PFSK-1 (cell line): ENCODE results near the gene RABEP2.

Experiments used
- POLR2AphosphoS5 ChIP-seq: IDR thresholded peaks from 2 replicates; pipeline ENCODE4 v1.6.1; 2012; ENCODE audit warnings: low read depth, mild to moderate bottlenecking, control low read depth, low read length, moderate library complexity
- TAF1 ChIP-seq: IDR thresholded peaks from 2 replicates; pipeline ENCODE4 v1.6.1; 2012; ENCODE audit warnings: low read length, control low read depth, borderline replicate concordance; ENCODE audit not compliant: insufficient read depth
- TF ChIP-seq, protein P1 (sequence below), 2 experiments: IDR thresholded peaks; 2 replicates each; pipeline versions ENCODE4 v1.6.1 to v1.8.0; 2011 to 2012; ENCODE audit warnings: low read depth in 2 of 2, low read length in 2 of 2, control low read depth in 1 of 2, inconsistent platforms in 1 of 2, mild to moderate bottlenecking in 1 of 2, moderate library complexity in 1 of 2; ENCODE audit not compliant: insufficient read depth in 1 of 2

GRCh38 chr16:28898942-28899341 lies 26.1 kb downstream of the RABEP2 start:
- TF ChIP-seq TAF1 (no peak), POLR2AphosphoS5 (no peak)
- TF ChIP-seq, protein P1, sequence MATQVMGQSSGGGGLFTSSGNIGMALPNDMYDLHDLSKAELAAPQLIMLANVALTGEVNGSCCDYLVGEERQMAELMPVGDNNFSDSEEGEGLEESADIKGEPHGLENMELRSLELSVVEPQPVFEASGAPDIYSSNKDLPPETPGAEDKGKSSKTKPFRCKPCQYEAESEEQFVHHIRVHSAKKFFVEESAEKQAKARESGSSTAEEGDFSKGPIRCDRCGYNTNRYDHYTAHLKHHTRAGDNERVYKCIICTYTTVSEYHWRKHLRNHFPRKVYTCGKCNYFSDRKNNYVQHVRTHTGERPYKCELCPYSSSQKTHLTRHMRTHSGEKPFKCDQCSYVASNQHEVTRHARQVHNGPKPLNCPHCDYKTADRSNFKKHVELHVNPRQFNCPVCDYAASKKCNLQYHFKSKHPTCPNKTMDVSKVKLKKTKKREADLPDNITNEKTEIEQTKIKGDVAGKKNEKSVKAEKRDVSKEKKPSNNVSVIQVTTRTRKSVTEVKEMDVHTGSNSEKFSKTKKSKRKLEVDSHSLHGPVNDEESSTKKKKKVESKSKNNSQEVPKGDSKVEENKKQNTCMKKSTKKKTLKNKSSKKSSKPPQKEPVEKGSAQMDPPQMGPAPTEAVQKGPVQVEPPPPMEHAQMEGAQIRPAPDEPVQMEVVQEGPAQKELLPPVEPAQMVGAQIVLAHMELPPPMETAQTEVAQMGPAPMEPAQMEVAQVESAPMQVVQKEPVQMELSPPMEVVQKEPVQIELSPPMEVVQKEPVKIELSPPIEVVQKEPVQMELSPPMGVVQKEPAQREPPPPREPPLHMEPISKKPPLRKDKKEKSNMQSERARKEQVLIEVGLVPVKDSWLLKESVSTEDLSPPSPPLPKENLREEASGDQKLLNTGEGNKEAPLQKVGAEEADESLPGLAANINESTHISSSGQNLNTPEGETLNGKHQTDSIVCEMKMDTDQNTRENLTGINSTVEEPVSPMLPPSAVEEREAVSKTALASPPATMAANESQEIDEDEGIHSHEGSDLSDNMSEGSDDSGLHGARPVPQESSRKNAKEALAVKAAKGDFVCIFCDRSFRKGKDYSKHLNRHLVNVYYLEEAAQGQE (IDR thresholded peaks at IDR 0.05; ENCODE audit: insufficient read depth in 1 of 2, low read depth in 2 of 2, low read length in 2 of 2) = no peak
